ENCODE data around the gene ADAMTS18. TPM values are rescaled to one million over a fixed set of nuclear protein-coding genes. Genes with fewer than 3 reads are reported as not detected.
"Not testable (repeated sequence)": the region's sequence is repeated elsewhere in the genome, so short reads cannot be mapped to it uniquely, and the experiment has no call there.

The ADAMTS18 gene
- total and polyA plus RNA-seq, 2 donors (not counting 1 experiment from before 2014, with no cell fraction given): not detected

DNA sequence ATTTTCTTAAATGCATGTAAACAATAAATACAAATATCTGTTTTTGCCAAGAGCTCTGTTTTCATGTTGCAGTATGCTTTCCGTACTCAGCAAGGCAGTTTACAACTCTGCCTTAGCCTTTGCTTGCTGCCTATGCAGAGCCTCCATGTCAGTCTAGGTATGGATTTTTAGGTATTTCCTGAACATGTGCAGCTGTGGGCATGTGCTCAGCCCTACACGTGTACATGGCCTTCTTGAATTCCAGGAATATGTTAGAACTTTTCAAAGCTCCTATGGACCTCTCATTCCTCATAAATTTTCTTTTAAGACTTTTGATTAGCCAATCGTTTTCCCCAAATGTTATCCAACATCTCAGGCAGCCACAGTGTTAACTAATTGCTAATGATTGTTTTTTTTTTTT lies 171.9 kb downstream of the ADAMTS18 start:
- Histone ChIP-seq H3K9me3 (ENCODE audit: control insufficient read depth, insufficient read depth, low read depth, low read length) (no peaks in the 10 kb centered on the region), H2AFZ (ENCODE audit: low read length) (no peak overlapping the region), H3K4me3 (replicated peaks in 1 of 4; ENCODE audit: control extremely low read depth in 1 of 4, insufficient read depth in 1 of 4, low read depth in 3 of 4, low read length in 4 of 4) (no peak overlapping the region), H3K9ac (ENCODE audit: insufficient read depth, low read length) (no peak overlapping the region), H3K4me1 (ENCODE audit: control insufficient read depth, extremely low read depth, insufficient read depth, low read length) (no peaks in the 10 kb centered on the region), H4K20me1 (ENCODE audit: control insufficient read depth, extremely low read depth, insufficient read depth, low read length) (no peaks in the 10 kb centered on the region), H3K27ac (ENCODE audit: insufficient read depth, low read length) (no peak overlapping the region), H3K4me2 (ENCODE audit: extremely low read depth, insufficient read depth, low read length) (no peak overlapping the region), H3K79me2 (ENCODE audit: control insufficient read depth, insufficient read depth, low read length) (no peaks in the 10 kb centered on the region), H3K36me3 (ENCODE audit: control insufficient read depth, insufficient read depth, low read length) (no peaks in the 10 kb centered on the region), H3K27me3 (ENCODE audit: control insufficient read depth, insufficient read depth, low read length) (no peaks in the 10 kb centered on the region)
- TF ChIP-seq, protein P1, sequence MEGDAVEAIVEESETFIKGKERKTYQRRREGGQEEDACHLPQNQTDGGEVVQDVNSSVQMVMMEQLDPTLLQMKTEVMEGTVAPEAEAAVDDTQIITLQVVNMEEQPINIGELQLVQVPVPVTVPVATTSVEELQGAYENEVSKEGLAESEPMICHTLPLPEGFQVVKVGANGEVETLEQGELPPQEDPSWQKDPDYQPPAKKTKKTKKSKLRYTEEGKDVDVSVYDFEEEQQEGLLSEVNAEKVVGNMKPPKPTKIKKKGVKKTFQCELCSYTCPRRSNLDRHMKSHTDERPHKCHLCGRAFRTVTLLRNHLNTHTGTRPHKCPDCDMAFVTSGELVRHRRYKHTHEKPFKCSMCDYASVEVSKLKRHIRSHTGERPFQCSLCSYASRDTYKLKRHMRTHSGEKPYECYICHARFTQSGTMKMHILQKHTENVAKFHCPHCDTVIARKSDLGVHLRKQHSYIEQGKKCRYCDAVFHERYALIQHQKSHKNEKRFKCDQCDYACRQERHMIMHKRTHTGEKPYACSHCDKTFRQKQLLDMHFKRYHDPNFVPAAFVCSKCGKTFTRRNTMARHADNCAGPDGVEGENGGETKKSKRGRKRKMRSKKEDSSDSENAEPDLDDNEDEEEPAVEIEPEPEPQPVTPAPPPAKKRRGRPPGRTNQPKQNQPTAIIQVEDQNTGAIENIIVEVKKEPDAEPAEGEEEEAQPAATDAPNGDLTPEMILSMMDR (conservative IDR thresholded peaks at IDR 0.05 in 1 of 2, IDR thresholded peaks at IDR 0.05 in 1 of 2; ENCODE audit: low read depth in 1 of 2, low read length in 2 of 2): no peak
- no peak for TF ChIP-seq EZH2 (IDR thresholded peaks at IDR 0.05; ENCODE audit: low read length, missing control alignments)
- no peak for DNase-seq (ENCODE audit: low read depth in 2 of 2)

DNA sequence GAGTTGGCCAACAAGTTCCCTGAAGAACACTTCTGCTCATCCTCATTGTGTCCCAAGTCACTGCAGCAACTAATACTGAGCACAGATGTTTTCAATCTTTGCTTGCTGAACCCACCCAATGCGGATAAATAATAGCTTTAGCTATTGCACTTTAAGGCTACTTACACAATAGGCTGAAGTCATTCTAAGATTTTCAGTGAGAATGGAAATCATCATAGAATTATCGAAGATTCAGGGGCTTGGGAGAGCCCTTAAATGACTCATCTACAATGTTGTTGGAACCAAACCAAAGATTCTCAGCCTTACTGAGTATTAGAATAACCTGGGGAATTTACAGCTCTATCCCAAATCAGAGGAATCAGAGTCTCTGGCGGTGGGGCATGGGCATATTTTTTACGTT lies 184.4 kb downstream of the ADAMTS18 start:
- H3K79me2 ChIP-seq (ENCODE audit: control insufficient read depth, insufficient read depth, low read length): no peaks in the 10 kb centered on the region
- no peak overlapping the region for H3K9ac ChIP-seq (ENCODE audit: insufficient read depth, low read length)
- H3K4me3 ChIP-seq (replicated peaks in 1 of 4; ENCODE audit: control extremely low read depth in 1 of 4, insufficient read depth in 1 of 4, low read depth in 3 of 4, low read length in 4 of 4): no peak overlapping the region
- H3K27ac ChIP-seq (ENCODE audit: insufficient read depth, low read length): no peak overlapping the region
- H3K36me3 ChIP-seq (ENCODE audit: control insufficient read depth, insufficient read depth, low read length): no peaks in the 10 kb centered on the region
- DNase-seq (ENCODE audit: low read depth in 2 of 2): peak; percentile 37 to 49
- TF ChIP-seq, protein P1 (conservative IDR thresholded peaks at IDR 0.05 in 1 of 2, IDR thresholded peaks at IDR 0.05 in 1 of 2; ENCODE audit: low read depth in 1 of 2, low read length in 2 of 2): no peak
- no peak for TF ChIP-seq EZH2 (IDR thresholded peaks at IDR 0.05; ENCODE audit: low read length, missing control alignments)
- no peak overlapping the region for H2AFZ ChIP-seq (ENCODE audit: low read length)
- no peaks in the 10 kb centered on the region for H3K9me3 ChIP-seq (ENCODE audit: control insufficient read depth, insufficient read depth, low read depth, low read length)
- no peaks in the 10 kb centered on the region for H3K27me3 ChIP-seq (ENCODE audit: control insufficient read depth, insufficient read depth, low read length)
- H4K20me1 ChIP-seq (ENCODE audit: control insufficient read depth, extremely low read depth, insufficient read depth, low read length): no peaks in the 10 kb centered on the region
- no peaks in the 10 kb centered on the region for H3K4me1 ChIP-seq (ENCODE audit: control insufficient read depth, extremely low read depth, insufficient read depth, low read length)
- H3K4me2 ChIP-seq (ENCODE audit: extremely low read depth, insufficient read depth, low read length): no peak overlapping the region

DNA sequence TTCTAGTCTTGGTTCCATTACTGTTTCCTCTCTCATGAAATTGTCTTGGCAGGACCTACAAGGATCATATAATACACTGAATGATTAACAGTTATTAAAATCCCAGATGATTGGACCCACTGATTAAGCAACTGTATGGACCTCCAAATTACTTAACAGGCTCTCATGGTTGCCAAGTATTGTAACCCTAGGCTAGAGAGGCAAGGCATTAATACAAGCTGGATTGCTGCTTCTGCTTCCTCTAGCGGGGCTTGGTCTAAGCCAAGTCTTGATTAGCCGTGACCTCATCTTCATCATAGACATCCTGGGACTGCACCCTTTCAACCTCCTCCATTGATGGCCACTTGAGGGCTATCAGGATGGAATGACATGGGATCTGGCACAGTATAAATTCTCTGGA lies 188.7 kb downstream of the ADAMTS18 start:
- Histone ChIP-seq H4K20me1 (ENCODE audit: control insufficient read depth, extremely low read depth, insufficient read depth, low read length) (no peaks in the 10 kb centered on the region), H3K79me2 (ENCODE audit: control insufficient read depth, insufficient read depth, low read length) (no peaks in the 10 kb centered on the region), H2AFZ (ENCODE audit: low read length) (no peak overlapping the region), H3K4me1 (ENCODE audit: control insufficient read depth, extremely low read depth, insufficient read depth, low read length) (no peaks in the 10 kb centered on the region), H3K9me3 (ENCODE audit: control insufficient read depth, insufficient read depth, low read depth, low read length) (no peaks in the 10 kb centered on the region), H3K36me3 (ENCODE audit: control insufficient read depth, insufficient read depth, low read length) (no peaks in the 10 kb centered on the region), H3K4me2 (ENCODE audit: extremely low read depth, insufficient read depth, low read length) (no peak overlapping the region), H3K4me3 (replicated peaks in 1 of 4; ENCODE audit: control extremely low read depth in 1 of 4, insufficient read depth in 1 of 4, low read depth in 3 of 4, low read length in 4 of 4) (no peak overlapping the region), H3K27ac (ENCODE audit: insufficient read depth, low read length) (no peak overlapping the region), H3K9ac (ENCODE audit: insufficient read depth, low read length) (no peak overlapping the region), H3K27me3 (ENCODE audit: control insufficient read depth, insufficient read depth, low read length) (no peaks in the 10 kb centered on the region)
- no peak for DNase-seq (ENCODE audit: low read depth in 2 of 2)
- no peak for TF ChIP-seq EZH2 (IDR thresholded peaks at IDR 0.05; ENCODE audit: low read length, missing control alignments)
- TF ChIP-seq, protein P1 (conservative IDR thresholded peaks at IDR 0.05 in 1 of 2, IDR thresholded peaks at IDR 0.05 in 1 of 2; ENCODE audit: low read depth in 1 of 2, low read length in 2 of 2): no peak

DNA sequence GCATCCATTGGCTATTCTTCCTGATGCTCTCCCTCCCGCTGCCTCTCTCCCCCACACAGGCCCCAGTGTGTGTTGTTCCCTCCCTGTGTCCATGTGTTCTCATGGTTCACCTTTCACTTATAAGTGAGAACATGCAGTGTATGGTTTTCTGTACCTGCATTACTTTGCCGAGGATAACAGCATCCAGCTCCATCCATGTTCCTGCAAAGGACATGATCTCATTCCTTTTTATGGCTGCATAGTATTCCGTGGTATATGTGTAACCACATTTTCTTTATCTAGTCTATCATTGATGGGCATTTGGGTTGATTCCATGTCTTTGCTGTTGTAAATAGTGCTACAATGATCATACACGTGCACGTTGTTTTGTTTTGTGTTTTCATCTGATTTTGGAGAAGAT lies 192.4 kb downstream of the ADAMTS18 start:
- H3K79me2 ChIP-seq (ENCODE audit: control insufficient read depth, insufficient read depth, low read length); H4K20me1 ChIP-seq (ENCODE audit: control insufficient read depth, extremely low read depth, insufficient read depth, low read length); H3K9ac ChIP-seq (ENCODE audit: insufficient read depth, low read length); H2AFZ ChIP-seq (ENCODE audit: low read length); H3K4me1 ChIP-seq (ENCODE audit: control insufficient read depth, extremely low read depth, insufficient read depth, low read length); H3K4me2 ChIP-seq (ENCODE audit: extremely low read depth, insufficient read depth, low read length); H3K27ac ChIP-seq (ENCODE audit: insufficient read depth, low read length); H3K27me3 ChIP-seq (ENCODE audit: control insufficient read depth, insufficient read depth, low read length); DNase-seq (ENCODE audit: low read depth in 2 of 2); H3K4me3 ChIP-seq (replicated peaks in 1 of 4; ENCODE audit: control extremely low read depth in 1 of 4, insufficient read depth in 1 of 4, low read depth in 3 of 4, low read length in 4 of 4); H3K36me3 ChIP-seq (ENCODE audit: control insufficient read depth, insufficient read depth, low read length); H3K9me3 ChIP-seq (ENCODE audit: control insufficient read depth, insufficient read depth, low read depth, low read length): not testable (repeated sequence)
